Caco-2 (cell line): ENCODE data around the gene ANKRD44. TPM values are rescaled to one million over a fixed set of nuclear protein-coding genes. Genes with fewer than 3 reads are reported as not detected.

ENCODE experiments used
- BruUV-seq: library from RNA; stranded (reverse); fragments of 400-500 nt; replicated peaks from 2 replicates; lab custom pipeline; 2021; lab: Mats Ljungman, UMichigan
- CTCF ChIA-PET: fragments of 300-600 bp; sonication (Branson Sonifier 250); formaldehyde crosslinking; loops from one replicate; lab custom pipeline; 2022; ENCODE audit warnings: antibody characterized with exemption; lab: Charles Lee
- POLR2A ChIA-PET: fragments of 300-600 bp; sonication (Branson Sonifier 250); formaldehyde crosslinking; loops from one replicate; lab custom pipeline; 2022; ENCODE audit warnings: antibody characterized with exemption; lab: Charles Lee
- DNase-seq, 2 experiments: peaks; one replicate each; pipeline versions ENCODE4 v3.0.0 to v3.0.0-alpha.2; 2020 to 2022
- H3K27me3 ChIP-seq: replicated peaks from 2 replicates; pipeline ENCODE4 v1.6.0; 2011; ENCODE audit warnings: low read length; ENCODE audit not compliant: control insufficient read depth, insufficient read depth
- H3K36me3 ChIP-seq: 2 replicates; pipeline ENCODE4 v1.5.1; 2011; ENCODE audit warnings: low read length; ENCODE audit not compliant: control insufficient read depth, insufficient read depth
- H3K4me1 ChIP-seq: fragments of 250-450 bp; sonication (Bioruptor Pico); 2 replicates; pipeline ENCODE4 v1.5.1; 2020; ENCODE audit warnings: mild to moderate bottlenecking
- H3K4me3 ChIP-seq: 2 replicates; pipeline ENCODE4 v1.5.1; 2011; ENCODE audit warnings: low read depth, mild to moderate bottlenecking, control low read depth, low read length
- H3K9me3 ChIP-seq: fragments of 250-450 bp; sonication (Bioruptor Pico); 2 replicates; pipeline ENCODE4 v1.5.1; 2020; ENCODE audit warnings: mild to moderate bottlenecking, moderate library complexity
- H3K27ac Mint-ChIP-seq: one replicate; pipeline ENCODE4 v1.8.0; 2022; ENCODE audit warnings: mixed read lengths; ENCODE audit not compliant: unreplicated experiment
- H3K27me3 Mint-ChIP-seq: one replicate; pipeline ENCODE4 v1.8.0; 2022; ENCODE audit warnings: mixed read lengths; ENCODE audit not compliant: insufficient read depth, unreplicated experiment
- H3K36me3 Mint-ChIP-seq: one replicate; pipeline ENCODE4 v1.8.0; 2022; ENCODE audit warnings: mild to moderate bottlenecking, mixed read lengths; ENCODE audit not compliant: insufficient read depth, unreplicated experiment
- H3K4me1 Mint-ChIP-seq: one replicate; pipeline ENCODE4 v1.8.0; 2022; ENCODE audit warnings: low read depth, mixed read lengths; ENCODE audit not compliant: unreplicated experiment
- H3K4me3 Mint-ChIP-seq: one replicate; pipeline ENCODE4 v1.8.0; 2022; ENCODE audit warnings: mild to moderate bottlenecking, moderate library complexity, mixed read lengths; ENCODE audit not compliant: unreplicated experiment
- H3K9me3 Mint-ChIP-seq: one replicate; pipeline ENCODE4 v1.8.0; 2022; ENCODE audit warnings: mixed read lengths; ENCODE audit not compliant: unreplicated experiment
- CTCF ChIP-seq, 2 experiments: fragments of 200-600 bp in 1 of 2; IDR thresholded peaks; 1 replicate in 1 of 2; 2 replicates in 1 of 2; pipeline versions ENCODE4 v1.5.1 to v1.8.0; 2011 to 2022; ENCODE audit warnings: antibody characterized with exemption in 1 of 2, control low read depth in 1 of 2, inconsistent platforms in 1 of 2, low read depth in 1 of 2, low read length in 1 of 2, mild to moderate bottlenecking in 1 of 2, moderate library complexity in 1 of 2; ENCODE audit not compliant: insufficient read depth in 1 of 2, severe bottlenecking in 1 of 2, unreplicated experiment in 1 of 2
- intact Hi-C: fragments of 100-400 bp; cut with micrococcal nuclease; formaldehyde crosslinking; loops from one replicate; pipeline ENCODE4 v1.10.0; 2022; ENCODE audit not compliant: unreplicated experiment
- total RNA-seq: library from RNA; stranded (reverse); gene quantifications from 2 replicates; pipeline ENCODE4 v1.2.3, GENCODE V29; 2022

Gene ANKRD44
- total RNA-seq, 1 experiment from 2014 or later, result 1.0 TPM

GRCh38 chr2:197197895-197198311 is 112.7 kb downstream of the ANKRD44 start:
- Mint-ChIP-seq H3K4me1 (no peaks in the 10 kb centered on the region), H3K9me3 (no peaks in the 10 kb centered on the region), H3K27me3 (peaks cover 13% of the 10 kb centered on the region), H3K4me3 (no peak overlapping the region), H3K27ac (no peak overlapping the region), H3K36me3 (no peaks in the 10 kb centered on the region)
- CTCF ChIA-PET, result interaction anchor here (1.3 kb wide), 1 partner anchor 8 kb away, joined by 3 read pairs; no protein-coding TSS in a partner anchor
- Histone ChIP-seq H3K36me3 (no peaks in the 10 kb centered on the region), H3K27me3 (no peaks in the 10 kb centered on the region), H3K4me1 (no peaks in the 10 kb centered on the region), H3K9me3 (no peaks in the 10 kb centered on the region), H3K4me3 (no peak overlapping the region)
- intact Hi-C loops, result no loop called here
- no peak for TF ChIP-seq CTCF (IDR thresholded peaks at IDR 0.05; ENCODE audit: insufficient read depth in 1 of 2, low read depth in 1 of 2, low read length in 1 of 2, severe bottlenecking in 1 of 2, unreplicated experiment in 1 of 2)
- POLR2A ChIA-PET, result no interaction called here
- BruUV-seq, result no TSS peak
- DNase-seq, result no peak

- no TSS peak for BruUV-seq
- Histone ChIP-seq H3K36me3 (no peaks in the 10 kb centered on the region), H3K4me3 (no peak overlapping the region), H3K4me1 (no peaks in the 10 kb centered on the region), H3K27me3 (no peaks in the 10 kb centered on the region), H3K9me3 (no peaks in the 10 kb centered on the region)
- POLR2A ChIA-PET, result no interaction called here
- DNase-seq, result no peak
- intact Hi-C loops, result no loop called here
- CTCF ChIA-PET, result no interaction called here
- H3K4me1 Mint-ChIP-seq, result no peaks in the 10 kb centered on the region
- no peak for TF ChIP-seq CTCF (IDR thresholded peaks at IDR 0.05; ENCODE audit: insufficient read depth in 1 of 2, low read depth in 1 of 2, low read length in 1 of 2, severe bottlenecking in 1 of 2, unreplicated experiment in 1 of 2)
- no peak overlapping the region for H3K27ac Mint-ChIP-seq
- H3K36me3 Mint-ChIP-seq, result no peaks in the 10 kb centered on the region
- H3K4me3 Mint-ChIP-seq, result no peak overlapping the region
- no peaks in the 10 kb centered on the region for H3K9me3 Mint-ChIP-seq
- peaks cover 13% of the 10 kb centered on the region for H3K27me3 Mint-ChIP-seq
Measured at GRCh38 chr2:197196541-197197180, 113.9 kb downstream of the ANKRD44 start.

GRCh38 chr2:197195518-197195917 is 115.1 kb downstream of the ANKRD44 start:
- Histone ChIP-seq H3K27me3 (no peaks in the 10 kb centered on the region), H3K4me3 (no peak overlapping the region), H3K36me3 (no peaks in the 10 kb centered on the region), H3K9me3 (no peaks in the 10 kb centered on the region), H3K4me1 (no peaks in the 10 kb centered on the region)
- H3K27ac Mint-ChIP-seq, result no peak overlapping the region
- no peaks in the 10 kb centered on the region for H3K4me1 Mint-ChIP-seq
- H3K9me3 Mint-ChIP-seq, result no peaks in the 10 kb centered on the region
- BruUV-seq, result no TSS peak
- ChIA-PET CTCF (no interaction called here), POLR2A (no interaction called here)
- H3K4me3 Mint-ChIP-seq, result no peak overlapping the region
- intact Hi-C loops, result no loop called here
- H3K27me3 Mint-ChIP-seq, result peaks cover 12% of the 10 kb centered on the region
- no peaks in the 10 kb centered on the region for H3K36me3 Mint-ChIP-seq
- no peak for DNase-seq
- TF ChIP-seq CTCF (IDR thresholded peaks at IDR 0.05; ENCODE audit: insufficient read depth in 1 of 2, low read depth in 1 of 2, low read length in 1 of 2, severe bottlenecking in 1 of 2, unreplicated experiment in 1 of 2), result no peak
